Activated CD4-positive, alpha-beta memory T cell treated with anti-CD3 and anti-CD28 coated beads, Interleukin-2, amount 10 ng/mL, durations not matched to agents 7 days and 5 days (primary cell): ENCODE measurements around the gene TDRD7. TPM values are rescaled to one million over a fixed set of nuclear protein-coding genes. Genes with fewer than 3 reads are reported as not detected.
"Not testable (repeated sequence)": the region's sequence is repeated elsewhere in the genome, so short reads cannot be mapped to it uniquely, and the experiment has no call there.

Source experiments
- CTCF ChIA-PET: fragments of 350-600 bp; sonication (Branson Sonifier 250); formaldehyde crosslinking; loops from one replicate; lab custom pipeline; 2021; ENCODE audit warnings: antibody characterized with exemption, inconsistent platforms; lab: Charles Lee
- POLR2A ChIA-PET: fragments of 350-600 bp; sonication (Branson Sonifier 250); formaldehyde crosslinking; loops from one replicate; lab custom pipeline; 2021; ENCODE audit warnings: antibody characterized with exemption; lab: Charles Lee
- DNase-seq: peaks from one replicate; pipeline ENCODE4 v3.0.0-alpha.2; 2020
- H3K27ac Mint-ChIP-seq: one replicate; pipeline ENCODE4 v1.8.0; 2021; ENCODE audit warnings: mild to moderate bottlenecking, mixed read lengths
- H3K27me3 Mint-ChIP-seq: one replicate; pipeline ENCODE4 v1.8.0; 2021; ENCODE audit warnings: mixed read lengths
- H3K36me3 Mint-ChIP-seq: one replicate; pipeline ENCODE4 v1.8.0; 2021; ENCODE audit warnings: low read depth, mixed read lengths
- H3K4me1 Mint-ChIP-seq: one replicate; pipeline ENCODE4 v1.8.0; 2021; ENCODE audit warnings: mixed read lengths
- H3K4me3 Mint-ChIP-seq: one replicate; pipeline ENCODE4 v1.8.0; 2021; ENCODE audit warnings: mild to moderate bottlenecking, mixed read lengths
- H3K9me3 Mint-ChIP-seq: one replicate; pipeline ENCODE4 v1.8.0; 2021; ENCODE audit warnings: mixed read lengths
- total RNA-seq, 2 experiments: library from RNA; stranded (reverse); gene quantifications; one replicate each; pipeline ENCODE4 v1.2.3, GENCODE V29; 2021

TDRD7 gene
- total RNA-seq, 2 experiments from 2014 or later = 19.4 to 19.8 TPM

DNA sequence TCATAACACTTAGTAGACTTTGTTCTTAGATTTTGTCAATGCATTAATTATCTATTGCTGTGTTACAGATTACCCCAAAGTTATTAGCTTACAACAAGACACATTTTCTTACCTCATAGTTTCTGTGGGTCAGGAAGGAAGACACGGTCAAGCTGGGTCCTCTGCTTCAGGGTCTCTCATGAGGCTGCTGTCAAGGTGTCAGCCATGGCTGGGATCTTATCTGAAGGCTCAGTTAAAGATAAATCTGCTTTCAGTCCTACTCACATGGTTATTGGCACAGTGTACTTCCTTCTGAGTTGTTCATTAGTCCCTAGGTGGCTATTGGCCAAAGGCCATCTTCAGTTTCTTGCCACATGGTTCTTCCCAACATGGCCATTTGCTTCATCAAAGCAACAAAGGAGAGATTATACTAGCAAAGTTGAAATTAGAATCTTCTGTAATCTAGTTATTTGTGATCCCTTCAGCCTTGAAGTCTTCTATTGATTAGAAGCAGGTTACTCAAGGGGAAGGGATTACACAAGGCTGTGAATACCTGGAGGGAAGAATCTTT, 25.2 kb downstream of the TDRD7 start:
- DNase-seq = no peak
- ChIA-PET POLR2A (no interaction called here), CTCF (interaction anchor here (0.6 kb wide), 1 partner anchor 198 kb away, joined by 3 read pairs; no protein-coding TSS in a partner anchor)
- H3K27ac Mint-ChIP-seq = no peak overlapping the region
- peaks cover 34% of the 10 kb centered on the region for H3K36me3 Mint-ChIP-seq
- no peaks in the 10 kb centered on the region for H3K27me3 Mint-ChIP-seq
- no peak overlapping the region for H3K4me3 Mint-ChIP-seq
- H3K9me3 Mint-ChIP-seq = no peaks in the 10 kb centered on the region
- H3K4me1 Mint-ChIP-seq = peaks cover 4% of the 10 kb centered on the region

- no peak overlapping the region for H3K27ac Mint-ChIP-seq
- no peak for DNase-seq
- no peaks in the 10 kb centered on the region for H3K4me1 Mint-ChIP-seq
- POLR2A ChIA-PET = no interaction called here
- no peaks in the 10 kb centered on the region for H3K9me3 Mint-ChIP-seq
- H3K36me3 Mint-ChIP-seq = peaks cover 28% of the 10 kb centered on the region
- H3K4me3 Mint-ChIP-seq = no peak overlapping the region
- CTCF ChIA-PET = no interaction called here
- H3K27me3 Mint-ChIP-seq = no peaks in the 10 kb centered on the region
These were observed 26.4 kb downstream of the TDRD7 start for GRCh38 chr9:97438257-97438656.

- Mint-ChIP-seq H3K27me3 (no peaks in the 10 kb centered on the region), H3K4me1 (no peaks in the 10 kb centered on the region), H3K27ac (no peak overlapping the region), H3K9me3 (no peaks in the 10 kb centered on the region), H3K36me3 (peaks cover 27% of the 10 kb centered on the region), H3K4me3 (no peak overlapping the region)
- CTCF ChIA-PET = no interaction called here
- DNase-seq = no peak
- POLR2A ChIA-PET = no interaction called here
These were observed 26.8 kb downstream of the TDRD7 start for GRCh38 chr9:97438666-97439065.

DNA sequence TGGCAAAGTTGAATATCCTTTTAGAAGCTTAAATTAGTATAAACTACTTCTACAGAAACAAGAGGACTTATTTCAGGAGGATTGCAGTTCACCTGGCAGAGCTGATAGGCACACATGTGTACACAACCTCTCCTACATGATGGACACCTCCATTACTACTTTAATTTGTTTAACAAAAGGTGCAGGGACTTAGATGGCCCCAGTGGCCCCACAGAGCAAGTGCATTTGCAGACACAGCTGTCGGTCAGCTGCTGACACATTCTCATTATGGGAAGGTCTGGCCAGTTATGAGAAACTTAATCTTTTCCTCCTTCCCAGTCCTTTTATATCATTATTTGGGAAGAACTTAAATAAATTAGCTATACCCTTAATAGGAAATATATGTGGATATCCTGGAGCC, 28.3 kb downstream of the TDRD7 start:
- Mint-ChIP-seq H3K27ac (no peak overlapping the region), H3K9me3 (no peaks in the 10 kb centered on the region), H3K27me3 (no peaks in the 10 kb centered on the region), H3K4me1 (no peaks in the 10 kb centered on the region), H3K4me3 (no peak overlapping the region), H3K36me3 (peaks cover 20% of the 10 kb centered on the region)
- no peak for DNase-seq
- ChIA-PET POLR2A (no interaction called here), CTCF (no interaction called here)

GRCh38 chr9:97441729-97442128, 29.8 kb downstream of the TDRD7 start:
- Mint-ChIP-seq H3K36me3 (peaks cover 21% of the 10 kb centered on the region), H3K27ac (no peak overlapping the region), H3K4me3 (no peak overlapping the region), H3K9me3 (no peaks in the 10 kb centered on the region), H3K4me1 (no peaks in the 10 kb centered on the region), H3K27me3 (no peaks in the 10 kb centered on the region)
- CTCF ChIA-PET = interaction anchor here (0.8 kb wide), 1 partner anchor 157 kb away, joined by 3 read pairs; no protein-coding TSS in a partner anchor
- POLR2A ChIA-PET = no interaction called here
- no peak for DNase-seq

DNA sequence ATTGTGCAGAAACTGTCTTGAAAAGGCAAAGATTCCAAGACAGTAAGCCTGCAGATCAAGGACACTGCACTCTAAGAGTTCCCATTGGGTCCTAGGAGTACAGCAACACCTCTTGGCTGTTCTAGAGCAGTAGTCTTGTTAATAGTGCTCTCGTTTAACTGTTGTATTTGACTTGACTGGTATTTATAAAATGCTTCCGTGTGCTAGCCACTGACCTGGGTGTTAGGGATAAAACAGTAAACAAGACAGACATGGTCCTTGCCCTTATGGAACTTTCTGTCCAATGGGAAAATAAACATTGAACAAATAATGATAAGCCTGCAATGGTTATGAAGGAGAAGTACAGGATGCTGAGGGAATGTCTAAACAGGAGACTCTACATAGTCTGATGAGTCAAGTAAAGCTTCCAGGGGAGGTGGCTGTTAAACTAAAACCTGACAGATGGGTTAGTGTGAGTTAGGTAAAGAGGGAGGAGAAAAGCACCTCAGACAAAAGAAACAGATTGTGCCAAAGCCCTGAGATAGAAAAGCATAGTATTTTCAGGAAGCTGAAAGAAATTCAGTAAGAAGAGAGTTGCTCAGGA, 33.3 kb downstream of the TDRD7 start:
- Mint-ChIP-seq H3K4me1 (no peaks in the 10 kb centered on the region), H3K4me3 (no peak overlapping the region), H3K36me3 (peaks cover 31% of the 10 kb centered on the region), H3K27ac (no peak overlapping the region), H3K27me3 (no peaks in the 10 kb centered on the region), H3K9me3 (no peaks in the 10 kb centered on the region)
- DNase-seq = no peak
- ChIA-PET POLR2A (interaction anchor here (0.7 kb wide), 1 partner anchor 23 kb away, joined by 3 read pairs; no protein-coding TSS in a partner anchor), CTCF (no interaction called here)

DNA sequence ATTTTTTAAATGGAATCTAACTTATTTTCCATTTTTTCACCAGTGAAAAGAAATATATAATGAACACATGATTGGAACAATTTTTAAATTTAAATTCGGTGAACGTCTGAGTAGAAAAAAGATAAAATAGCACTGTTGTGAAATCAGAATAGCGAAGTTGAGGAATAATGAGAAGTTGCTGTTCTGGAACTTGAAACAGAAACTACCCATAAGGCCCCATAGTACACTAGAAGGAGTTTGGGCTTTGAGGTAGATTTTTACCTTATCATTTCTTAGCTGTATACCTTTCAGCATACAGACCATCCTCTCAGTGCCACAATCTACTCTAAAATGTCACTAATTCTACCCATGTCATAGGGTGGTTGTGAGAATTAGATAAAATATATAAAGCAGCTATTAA, 35.1 kb downstream of the TDRD7 start:
- CTCF ChIA-PET = interaction anchor here (0.9 kb wide), 2 partner anchors 54 to 168 kb away, joined by 3 to 5 read pairs; no protein-coding TSS in a partner anchor
- H3K4me1 Mint-ChIP-seq = no peaks in the 10 kb centered on the region
- POLR2A ChIA-PET = no interaction called here

GRCh38 chr9:97453573-97453972, 41.7 kb downstream of the TDRD7 start:
- H3K4me1 Mint-ChIP-seq, DNase-seq, POLR2A ChIA-PET, H3K9me3 Mint-ChIP-seq, CTCF ChIA-PET, H3K27ac Mint-ChIP-seq, H3K4me3 Mint-ChIP-seq, H3K27me3 Mint-ChIP-seq: not testable (repeated sequence)
- H3K36me3 Mint-ChIP-seq = peaks cover 39% of the 10 kb centered on the region

More for the DNA sequence above, 35.1 kb downstream of the TDRD7 start:
- no peak for DNase-seq
- Mint-ChIP-seq H3K4me3 (no peak overlapping the region), H3K27me3 (no peaks in the 10 kb centered on the region), H3K9me3 (no peaks in the 10 kb centered on the region), H3K36me3 (peaks cover 29% of the 10 kb centered on the region), H3K27ac (no peak overlapping the region)

DNA sequence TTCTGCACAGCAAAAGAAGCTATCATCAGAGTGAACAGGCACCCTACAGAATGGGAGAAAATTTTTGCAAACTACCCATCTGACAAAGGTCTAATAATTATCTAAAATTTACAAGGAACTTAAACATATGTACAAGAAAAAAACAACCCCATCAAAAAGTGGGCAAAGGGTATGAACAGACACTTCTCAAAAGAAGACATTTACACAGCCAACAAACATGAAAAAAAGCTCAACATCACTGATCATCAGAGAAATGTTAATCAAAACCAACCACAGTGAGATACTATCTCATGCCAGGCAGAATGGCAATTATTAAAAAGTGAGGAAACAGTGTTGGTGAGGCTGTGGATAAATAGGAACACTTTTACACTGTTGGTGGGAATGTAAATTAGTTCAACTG, 44.9 kb downstream of the TDRD7 start:
- H3K4me1 Mint-ChIP-seq, DNase-seq, H3K9me3 Mint-ChIP-seq, CTCF ChIA-PET, H3K27me3 Mint-ChIP-seq, H3K27ac Mint-ChIP-seq, POLR2A ChIA-PET, H3K4me3 Mint-ChIP-seq: not testable (repeated sequence)
- peaks cover 30% of the 10 kb centered on the region for H3K36me3 Mint-ChIP-seq

GRCh38 chr9:97459326-97459725, 47.4 kb downstream of the TDRD7 start:
- no peaks in the 10 kb centered on the region for H3K27me3 Mint-ChIP-seq
- H3K27ac Mint-ChIP-seq = no peak overlapping the region
- H3K4me1 Mint-ChIP-seq = no peaks in the 10 kb centered on the region
- CTCF ChIA-PET = interaction anchor here (1.4 kb wide), 1 partner anchor 140 kb away, joined by 3 read pairs; no protein-coding TSS in a partner anchor
- H3K4me3 Mint-ChIP-seq = no peak overlapping the region
- peaks cover 4% of the 10 kb centered on the region for H3K9me3 Mint-ChIP-seq
- POLR2A ChIA-PET = no interaction called here
- DNase-seq = no peak
- peaks cover 19% of the 10 kb centered on the region for H3K36me3 Mint-ChIP-seq

GRCh38 chr9:97462159-97462558, 50.3 kb downstream of the TDRD7 start:
- no peak for DNase-seq
- CTCF ChIA-PET = interaction anchor here (0.6 to 3.3 kb wide), 3 partner anchors 9 to 171 kb away, joined by 3 to 13 read pairs (median 4); partner anchors contain the start of gene TSTD2
- no peaks in the 10 kb centered on the region for H3K4me1 Mint-ChIP-seq
- POLR2A ChIA-PET = no interaction called here
- no peaks in the 10 kb centered on the region for H3K9me3 Mint-ChIP-seq
- H3K27me3 Mint-ChIP-seq = no peaks in the 10 kb centered on the region
- peaks cover 18% of the 10 kb centered on the region for H3K36me3 Mint-ChIP-seq
- H3K27ac Mint-ChIP-seq = no peak overlapping the region
- no peak overlapping the region for H3K4me3 Mint-ChIP-seq

GRCh38 chr9:97462914-97463313, 51.0 kb downstream of the TDRD7 start:
- no peak overlapping the region for H3K27ac Mint-ChIP-seq
- CTCF ChIA-PET = interaction anchor here (0.6 to 3.3 kb wide), 4 partner anchors 40 to 950 kb away, joined by 3 to 13 read pairs (median 4); no protein-coding TSS in a partner anchor

GRCh38 chr9:97468658-97469448, 57.0 kb downstream of the TDRD7 start:
- Mint-ChIP-seq H3K4me1 (no peaks in the 10 kb centered on the region), H3K4me3 (no peak overlapping the region), H3K36me3 (peaks cover 18% of the 10 kb centered on the region), H3K27ac (no peak overlapping the region), H3K27me3 (no peaks in the 10 kb centered on the region), H3K9me3 (no peaks in the 10 kb centered on the region)
- ChIA-PET POLR2A (interaction anchor here (1.3 kb wide), 1 partner anchor 130 kb away, joined by 4 read pairs; no protein-coding TSS in a partner anchor), CTCF (interaction anchor here (0.5 to 5.2 kb wide), 19 partner anchors 11 to 427 kb away, joined by 3 to 89 read pairs (median 4); no protein-coding TSS in a partner anchor)
- DNase-seq = peak; percentile 46

More at GRCh38 chr9:97462914-97463313, 51.0 kb downstream of the TDRD7 start:
- peaks cover 20% of the 10 kb centered on the region for H3K36me3 Mint-ChIP-seq
- POLR2A ChIA-PET = no interaction called here
- no peaks in the 10 kb centered on the region for H3K4me1 Mint-ChIP-seq
- no peak overlapping the region for H3K4me3 Mint-ChIP-seq
- H3K9me3 Mint-ChIP-seq = no peaks in the 10 kb centered on the region
- no peaks in the 10 kb centered on the region for H3K27me3 Mint-ChIP-seq
- no peak for DNase-seq
